Adrenal gland (tissue), 12 donors: Measurements from ENCODE around the gene MRPL53. TPM values are rescaled to one million over a fixed set of nuclear protein-coding genes. Genes with fewer than 3 reads are reported as not detected.

Source experiments
- polyA plus RNA-seq, 3 donors: library from polyadenylated mRNA; stranded (reverse); fragments of 200-250 nt in 2 of 3; fragments of 350-450 nt in 1 of 3; fragmentation: Illumina TruSeq in 1 of 3; extraction: RNeasy Lipid Tissue Mini Kit (QIAGEN cat#74804) in 1 of 3; gene quantifications; one replicate each; pipeline ENCODE4 v1.2.3, GENCODE V29; 2013 to 2014
- total RNA-seq, 9 donors: library from RNA; depleted of rRNA in 4 of 9; stranded (reverse); fragments of >200 nt in 4 of 9; fragments of 120-200 nt in 1 of 9; fragmentation: NEBNext Ultra II Directional in 1 of 9; extraction: Animal tissue kit (Norgen Biotek cat#: 25700) in 1 of 9; gene quantifications; one replicate each; pipeline versions ENCODE4 v1.1.0 to v1.2.4, GENCODE V29; 2013 to 2023
- donor health status: healthy with polysubstance abuse.
- donor health status: Bipolar disorder and iron deficiency.
- donor health status: DM: yes; HTN: yes; CAD: no.
- donor health status: DM: no; HTN: no; CAD: no.
- donor health status: DM: no; HTN: no; CAD: no.
- donor health status: DM: yes; HTN: yes; CAD: no.

The MRPL53 gene
- total and polyA plus RNA-seq, 12 donors = 26.4 to 191 (median 135) TPM

Other genes starting within 250 kb of the MRPL53 start
- 1 to 10 TPM in 1 of 9 donors, under 1 TPM in 7, not detected in 1; 0.14 to 1.3 (median 0.74) TPM for gene SLC4A5, start 129.3 kb downstream of the MRPL53 start, total RNA-seq
- gene SLC4A5, start 129.3 kb downstream of the MRPL53 start, polyA plus RNA-seq = 1 to 10 TPM in 1 of 3 donors, under 1 TPM in 2; 0.51 to 2.7 (median 0.71) TPM
- 100 to 1,000 TPM; 106 to 188 (median 146) TPM for gene DCTN1, start 92.4 kb downstream of the MRPL53 start, total RNA-seq
- gene DCTN1, start 92.4 kb downstream of the MRPL53 start, polyA plus RNA-seq = 100 to 1,000 TPM; 142 to 258 (median 212) TPM
- 1 to 10 TPM in 5 of 9 donors, under 1 TPM in 4; 0.36 to 4.7 (median 1.7) TPM for gene C2orf81, start 51.1 kb downstream of the MRPL53 start, total RNA-seq
- gene C2orf81, start 51.1 kb downstream of the MRPL53 start, polyA plus RNA-seq = 1 to 10 TPM in 2 of 3 donors, under 1 TPM in 1; 0.46 to 7.1 (median 4.5) TPM
- gene WDR54, start 51.0 kb downstream of the MRPL53 start, total RNA-seq = 10 to 100 TPM in 7 of 9 donors, 1 to 10 TPM in 2; 7.5 to 23.9 (median 14.5) TPM
- 10 to 100 TPM in 2 of 3 donors, 1 to 10 TPM in 1; 6.4 to 20.2 (median 14.4) TPM for gene WDR54, start 51.0 kb downstream of the MRPL53 start, polyA plus RNA-seq
- gene RTKN, start 30.7 kb downstream of the MRPL53 start, total RNA-seq = 10 to 100 TPM in 8 of 9 donors, 1 to 10 TPM in 1; 9.7 to 21.2 (median 13.8) TPM
- gene RTKN, start 30.7 kb downstream of the MRPL53 start, polyA plus RNA-seq = 10 to 100 TPM in 2 of 3 donors, 1 to 10 TPM in 1; 7.4 to 35.6 (median 17.3) TPM
- gene INO80B, start 17.6 kb downstream of the MRPL53 start, total RNA-seq = 100 to 1,000 TPM in 1 of 9 donors, 10 to 100 TPM in 8; 13.6 to 108 (median 35.4) TPM
- 100 to 1,000 TPM in 2 of 3 donors, 10 to 100 TPM in 1; 40.5 to 133 (median 124) TPM for gene INO80B, start 17.6 kb downstream of the MRPL53 start, polyA plus RNA-seq
- gene WBP1, start 14.2 kb downstream of the MRPL53 start, total RNA-seq = 100 to 1,000 TPM in 7 of 9 donors, 10 to 100 TPM in 2; 60.9 to 176 (median 114) TPM
- gene WBP1, start 14.2 kb downstream of the MRPL53 start, polyA plus RNA-seq = 100 to 1,000 TPM in 2 of 3 donors, 10 to 100 TPM in 1; 56.9 to 267 (median 244) TPM
- 10 to 100 TPM; 32.9 to 72.6 (median 46.5) TPM for gene MOGS, start 7.3 kb downstream of the MRPL53 start, total RNA-seq
- 10 to 100 TPM; 25.9 to 60.7 (median 46.4) TPM for gene MOGS, start 7.3 kb downstream of the MRPL53 start, polyA plus RNA-seq
- gene CCDC142, start 10.3 kb upstream of the MRPL53 start, total RNA-seq = 10 to 100 TPM in 7 of 9 donors, 1 to 10 TPM in 2; 7.4 to 46.0 (median 13.3) TPM
- 10 to 100 TPM in 1 of 3 donors, 1 to 10 TPM in 2; 3.2 to 17.5 (median 4.6) TPM for gene CCDC142, start 10.3 kb upstream of the MRPL53 start, polyA plus RNA-seq
- 10 to 100 TPM; 12.6 to 38.6 (median 20.1) TPM for gene TTC31, start 10.4 kb upstream of the MRPL53 start, total RNA-seq
- 10 to 100 TPM; 11.1 to 35.3 (median 21.7) TPM for gene TTC31, start 10.4 kb upstream of the MRPL53 start, polyA plus RNA-seq
- 1 to 10 TPM in 2 of 9 donors, under 1 TPM in 6, not detected in 1; 0.18 to 2.0 (median 0.76) TPM for gene LBX2, start 26.9 kb upstream of the MRPL53 start, total RNA-seq
- under 1 TPM in 2 of 3 donors, not detected in 1; 0.40 to 0.72 TPM for gene LBX2, start 26.9 kb upstream of the MRPL53 start, polyA plus RNA-seq
- 10 to 100 TPM; 15.4 to 38.9 (median 21.1) TPM for gene PCGF1, start 35.0 kb upstream of the MRPL53 start, total RNA-seq
- gene PCGF1, start 35.0 kb upstream of the MRPL53 start, polyA plus RNA-seq = 10 to 100 TPM; 35.4 to 38.3 (median 37.2) TPM
- 1 to 10 TPM in 4 of 9 donors, under 1 TPM in 1, not detected in 4; 0.46 to 3.9 (median 3.7) TPM for gene TLX2, start 41.8 kb upstream of the MRPL53 start, total RNA-seq
- 10 to 100 TPM in 1 of 3 donors, 1 to 10 TPM in 1, under 1 TPM in 1; 0.75 to 22.8 (median 3.2) TPM for gene TLX2, start 41.8 kb upstream of the MRPL53 start, polyA plus RNA-seq
- under 1 TPM in 2 of 9 donors, not detected in 7; 0.17 to 0.31 TPM for gene DQX1, start 53.6 kb upstream of the MRPL53 start, total RNA-seq
- gene DQX1, start 53.6 kb upstream of the MRPL53 start, polyA plus RNA-seq = under 1 TPM in 2 of 3 donors, not detected in 1; 0.17 to 0.32 TPM
- 100 to 1,000 TPM in 6 of 9 donors, 10 to 100 TPM in 3; 88.5 to 124 (median 109) TPM for gene AUP1, start 57.0 kb upstream of the MRPL53 start, total RNA-seq
- gene AUP1, start 57.0 kb upstream of the MRPL53 start, polyA plus RNA-seq = 100 to 1,000 TPM; 118 to 527 (median 329) TPM
- gene HTRA2, start 57.3 kb upstream of the MRPL53 start, total RNA-seq = 10 to 100 TPM; 19.1 to 47.4 (median 37.0) TPM
- 10 to 100 TPM; 25.6 to 42.0 (median 29.0) TPM for gene HTRA2, start 57.3 kb upstream of the MRPL53 start, polyA plus RNA-seq
- 10 to 100 TPM in 7 of 9 donors, 1 to 10 TPM in 2; 7.7 to 26.4 (median 12.8) TPM for gene LOXL3, start 81.3 kb upstream of the MRPL53 start, total RNA-seq
- 10 to 100 TPM in 2 of 3 donors, 1 to 10 TPM in 1; 3.6 to 13.6 (median 11.2) TPM for gene LOXL3, start 81.3 kb upstream of the MRPL53 start, polyA plus RNA-seq
- 10 to 100 TPM; 15.2 to 49.6 (median 22.8) TPM for gene DOK1, start 82.0 kb upstream of the MRPL53 start, total RNA-seq
- gene DOK1, start 82.0 kb upstream of the MRPL53 start, polyA plus RNA-seq = 10 to 100 TPM in 1 of 3 donors, 1 to 10 TPM in 2; 4.0 to 11.3 (median 5.5) TPM
- 1 to 10 TPM in 2 of 9 donors, under 1 TPM in 6, not detected in 1; 0.47 to 2.2 (median 0.88) TPM for gene M1AP, start 175.7 kb upstream of the MRPL53 start, total RNA-seq
- 1 to 10 TPM in 1 of 3 donors, under 1 TPM in 2; 0.55 to 1.3 (median 0.84) TPM for gene M1AP, start 175.7 kb upstream of the MRPL53 start, polyA plus RNA-seq
- gene SEMA4F, start 181.6 kb upstream of the MRPL53 start, total RNA-seq = 10 to 100 TPM in 1 of 9 donors, 1 to 10 TPM in 8; 1.9 to 11.3 (median 4.8) TPM
- 1 to 10 TPM; 1.9 to 2.7 (median 2.1) TPM for gene SEMA4F, start 181.6 kb upstream of the MRPL53 start, polyA plus RNA-seq